HG02610 (cell line): ENCODE measurements around the gene CCDC33.

Experiments
- ATAC-seq: cut with Tn5 transposase; IDR thresholded peaks from one replicate; pipeline ENCODE4 v1.9.1; 2021; ENCODE audit warnings: mild to moderate bottlenecking, moderate library complexity; ENCODE audit not compliant: unreplicated experiment

Gene CCDC33

DNA sequence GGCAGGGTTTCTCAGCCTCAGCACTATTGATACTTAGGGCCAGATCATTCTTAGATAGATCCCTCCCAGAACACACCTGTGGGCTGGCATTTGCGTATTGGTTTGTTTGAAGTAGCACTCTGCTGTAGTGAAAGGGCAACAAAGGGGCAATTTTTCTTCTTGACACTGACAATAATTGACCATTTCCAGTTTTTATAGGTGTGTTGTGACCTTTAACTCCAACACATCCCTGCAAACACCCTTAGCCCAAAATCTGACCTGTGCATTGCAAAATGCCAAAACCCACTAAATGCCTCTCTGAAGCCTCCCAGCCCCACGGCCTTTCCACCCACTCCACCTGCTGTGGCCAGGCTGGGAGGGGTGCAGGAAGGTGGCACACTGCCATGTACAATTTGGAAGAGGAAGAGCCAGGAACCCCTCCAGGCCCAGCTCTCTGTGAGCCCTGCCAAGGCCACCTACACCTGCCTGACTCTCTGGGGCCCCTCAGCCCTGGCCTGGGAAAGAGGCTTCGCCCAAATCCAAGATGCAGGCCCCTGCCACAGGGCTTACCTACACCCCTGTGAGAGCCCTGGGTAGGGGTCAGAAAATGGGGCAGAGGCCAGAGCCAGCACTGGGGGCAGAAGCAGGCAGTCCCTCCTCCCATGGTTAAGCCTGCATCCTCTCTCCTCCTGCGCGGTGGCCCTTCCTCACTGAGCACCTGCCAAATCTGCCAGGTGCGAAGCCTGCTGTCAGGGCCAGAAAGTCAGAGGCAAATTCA, 140.9 kb downstream of the CCDC33 start:
- ATAC-seq, result no peak

DNA sequence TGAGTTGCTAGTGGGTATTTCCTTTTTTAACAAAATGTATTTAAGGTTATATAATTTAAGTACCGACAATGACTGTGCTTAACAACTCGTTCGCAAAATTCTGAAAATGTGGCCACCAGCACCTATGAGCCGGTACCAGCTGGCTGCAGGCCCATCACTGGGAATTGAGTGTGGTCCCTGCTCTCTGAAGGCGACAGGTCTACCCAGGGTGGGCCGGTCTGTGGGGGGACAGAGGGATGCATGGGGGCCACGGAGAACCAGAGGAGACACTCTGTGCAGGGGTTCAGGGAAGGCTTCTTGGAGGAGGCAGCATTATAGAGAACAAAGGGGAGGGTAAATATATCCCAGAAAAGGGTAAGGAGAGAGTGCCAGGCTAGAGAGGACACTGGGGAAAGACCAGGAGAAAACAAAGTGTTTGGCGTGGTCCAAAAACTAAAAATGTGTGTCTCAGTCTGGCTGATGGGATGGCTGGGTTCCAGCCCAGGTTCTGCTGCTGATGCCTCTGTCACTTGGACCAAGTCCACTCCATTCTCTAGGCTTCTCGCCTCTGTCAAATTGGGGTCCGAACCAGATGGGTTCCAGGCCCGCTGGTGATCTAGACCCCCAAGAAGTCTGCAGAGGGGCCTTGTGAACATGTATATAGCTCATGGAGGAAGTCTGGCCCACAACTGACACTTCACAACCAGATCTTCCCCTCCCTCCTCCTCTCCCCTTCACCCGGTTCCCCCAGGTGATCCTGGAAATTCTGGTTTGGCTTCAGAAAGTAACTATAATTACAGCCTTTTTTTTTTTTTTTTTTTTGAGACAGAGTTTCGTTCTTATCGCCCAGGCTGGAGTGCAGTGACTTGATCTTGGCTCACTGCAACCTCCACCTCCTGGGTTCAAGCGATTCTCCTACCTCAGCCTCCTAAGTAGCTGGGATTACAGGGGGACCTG, 142.0 kb downstream of the CCDC33 start:
- ATAC-seq, result no peak

DNA sequence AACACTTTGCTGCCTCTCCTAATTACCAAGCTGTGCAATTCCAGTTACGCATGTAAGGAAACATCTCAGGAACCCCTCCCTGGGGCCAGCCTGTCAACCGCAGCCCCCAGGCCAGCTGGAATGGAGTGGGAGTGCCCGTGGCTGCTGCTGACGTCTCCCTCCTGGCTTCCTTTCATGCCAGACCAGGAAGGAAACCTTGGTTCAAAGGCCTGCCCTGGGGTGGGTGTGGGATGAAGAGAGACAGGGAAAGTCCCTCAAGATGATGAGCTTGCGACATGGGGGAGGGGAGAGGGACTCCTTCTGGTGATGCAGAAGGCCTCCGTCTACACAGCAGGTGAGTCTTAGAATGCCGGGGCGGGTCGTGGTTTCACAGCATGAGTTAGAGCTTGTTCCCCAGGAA, 142.7 kb downstream of the CCDC33 start:
- ATAC-seq, result no peak

DNA sequence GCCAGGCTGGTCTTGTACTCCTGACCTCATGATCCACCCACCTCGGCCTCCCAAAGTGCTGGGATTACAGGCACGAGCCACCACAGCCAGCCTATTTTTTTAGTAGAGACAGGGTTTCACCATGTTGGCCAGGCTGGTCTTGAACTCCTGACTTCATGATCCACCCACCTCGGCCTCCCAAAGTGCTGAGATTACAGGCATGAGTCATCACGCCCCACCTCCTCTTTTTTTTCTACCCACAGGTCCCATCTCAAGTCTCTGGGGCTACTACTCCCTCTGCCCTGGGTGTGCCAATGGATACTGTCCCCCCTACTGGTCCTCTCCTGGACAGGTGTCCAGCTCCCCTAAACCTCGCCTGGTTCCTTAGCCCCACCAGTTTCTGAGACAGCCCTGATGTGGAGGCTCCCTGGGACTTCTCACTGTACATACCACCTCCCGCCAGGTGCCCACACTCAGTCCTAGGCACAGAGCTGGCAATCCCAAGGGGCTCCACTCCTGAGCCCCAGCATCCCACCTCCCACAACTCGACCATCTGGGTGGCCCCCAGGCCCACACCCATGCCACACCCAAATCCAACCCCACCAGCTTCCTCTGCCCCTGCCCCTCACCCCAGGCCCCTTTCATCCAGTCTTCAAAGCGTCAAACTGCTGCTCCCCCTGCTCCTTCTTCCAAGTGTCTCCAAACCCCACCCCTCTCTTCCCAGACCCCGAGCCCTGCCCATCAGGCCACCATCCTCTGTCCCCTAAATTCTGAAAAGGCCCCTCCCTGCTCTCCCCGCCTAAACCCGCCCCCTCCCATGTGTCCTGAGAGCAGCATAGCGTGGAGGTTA, 144.4 kb downstream of the CCDC33 start:
- no peak for ATAC-seq

DNA sequence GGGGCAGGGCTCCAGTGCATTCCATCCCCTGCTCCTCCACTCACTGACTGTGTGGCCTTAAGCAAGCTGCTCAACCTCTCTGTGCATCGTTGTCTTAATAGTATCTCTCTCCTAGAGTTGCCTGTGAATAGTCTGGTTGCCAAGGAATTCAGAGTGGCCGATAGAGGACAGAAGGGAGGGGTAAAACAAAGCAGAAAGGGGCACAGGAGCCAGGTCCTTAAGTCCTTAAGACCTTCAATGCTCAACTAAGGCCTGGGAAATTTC, 145.0 kb downstream of the CCDC33 start:
- ATAC-seq, result no peak

DNA sequence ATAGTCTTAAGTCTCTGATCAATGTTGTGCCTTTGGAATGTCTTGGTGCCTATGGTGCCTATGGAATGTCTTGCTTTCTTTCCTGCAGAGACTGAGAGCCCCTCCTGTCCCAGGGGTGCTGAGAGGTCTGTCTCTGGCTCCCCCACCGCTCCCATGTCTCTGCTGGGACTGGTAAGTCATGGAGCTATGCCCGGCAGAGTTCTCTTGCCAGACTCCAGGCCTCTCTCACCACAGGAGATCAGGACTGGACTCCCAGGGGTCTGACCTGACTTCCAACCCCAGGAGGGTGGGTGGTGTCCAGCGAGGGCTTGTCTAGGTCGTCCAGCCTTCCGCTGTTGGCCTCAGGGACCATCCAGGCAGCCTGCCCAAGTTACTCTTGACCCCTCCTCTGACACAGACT, 145.4 kb downstream of the CCDC33 start:
- ATAC-seq, result no peak

DNA sequence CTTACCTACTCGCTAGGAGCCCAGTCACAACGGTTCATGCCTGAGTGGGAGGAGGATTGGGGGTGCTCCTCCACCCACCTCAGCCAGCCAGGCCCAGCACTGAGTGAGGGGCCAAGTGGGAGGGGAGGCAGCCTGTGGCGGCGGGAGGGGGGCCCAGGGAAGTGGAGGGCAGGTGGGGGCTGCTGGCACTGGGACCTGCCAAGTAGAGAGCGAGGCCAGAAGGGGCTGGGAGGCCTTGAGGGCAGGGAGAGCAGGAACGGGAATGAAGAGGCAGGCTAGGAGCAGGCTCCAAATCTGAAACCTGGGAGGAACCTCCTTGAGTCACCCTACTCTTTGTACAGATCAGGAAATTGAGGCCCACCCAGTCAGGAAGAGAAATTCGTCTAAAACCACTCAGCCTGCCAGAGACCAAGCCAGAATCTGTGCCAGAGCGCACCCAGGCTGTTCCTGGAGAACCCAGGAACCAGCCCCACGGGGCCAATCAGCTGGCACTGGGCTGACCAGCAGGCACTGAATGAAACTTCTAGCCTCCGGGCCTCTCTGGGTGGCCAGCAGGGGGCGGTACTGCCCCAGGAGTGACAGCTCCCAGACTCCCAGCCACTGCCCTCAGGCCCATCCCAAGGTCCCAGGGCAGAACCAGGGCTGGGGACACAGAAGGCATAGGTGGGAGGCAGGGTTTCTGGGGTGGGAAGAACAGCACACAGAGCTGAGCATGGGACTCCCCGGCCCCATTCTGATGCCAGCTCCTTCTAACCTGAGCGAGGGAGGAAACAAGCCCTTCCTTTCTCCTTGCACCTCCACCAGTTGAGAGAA, 146.1 kb downstream of the CCDC33 start:
- no peak for ATAC-seq

DNA sequence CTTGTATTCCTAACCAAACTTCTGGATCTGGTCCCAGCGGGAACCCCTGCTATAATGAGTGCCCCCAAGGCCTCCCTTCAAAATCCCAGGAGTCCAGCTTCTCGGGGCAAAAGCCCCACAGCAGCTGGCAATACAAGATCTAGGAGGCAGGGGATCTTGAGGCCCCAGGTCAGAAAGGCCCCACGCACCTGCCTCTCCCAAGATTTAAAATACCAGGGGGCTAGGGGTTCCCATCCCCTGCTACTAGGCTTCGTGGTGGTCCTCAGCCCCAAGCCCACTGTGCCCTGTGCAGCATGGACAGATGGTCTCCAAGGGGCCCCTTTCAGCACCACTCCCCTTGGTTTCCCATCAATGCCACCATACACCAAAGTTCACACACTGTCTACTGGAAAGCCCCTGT, 147.2 kb downstream of the CCDC33 start:
- ATAC-seq, result no peak

DNA sequence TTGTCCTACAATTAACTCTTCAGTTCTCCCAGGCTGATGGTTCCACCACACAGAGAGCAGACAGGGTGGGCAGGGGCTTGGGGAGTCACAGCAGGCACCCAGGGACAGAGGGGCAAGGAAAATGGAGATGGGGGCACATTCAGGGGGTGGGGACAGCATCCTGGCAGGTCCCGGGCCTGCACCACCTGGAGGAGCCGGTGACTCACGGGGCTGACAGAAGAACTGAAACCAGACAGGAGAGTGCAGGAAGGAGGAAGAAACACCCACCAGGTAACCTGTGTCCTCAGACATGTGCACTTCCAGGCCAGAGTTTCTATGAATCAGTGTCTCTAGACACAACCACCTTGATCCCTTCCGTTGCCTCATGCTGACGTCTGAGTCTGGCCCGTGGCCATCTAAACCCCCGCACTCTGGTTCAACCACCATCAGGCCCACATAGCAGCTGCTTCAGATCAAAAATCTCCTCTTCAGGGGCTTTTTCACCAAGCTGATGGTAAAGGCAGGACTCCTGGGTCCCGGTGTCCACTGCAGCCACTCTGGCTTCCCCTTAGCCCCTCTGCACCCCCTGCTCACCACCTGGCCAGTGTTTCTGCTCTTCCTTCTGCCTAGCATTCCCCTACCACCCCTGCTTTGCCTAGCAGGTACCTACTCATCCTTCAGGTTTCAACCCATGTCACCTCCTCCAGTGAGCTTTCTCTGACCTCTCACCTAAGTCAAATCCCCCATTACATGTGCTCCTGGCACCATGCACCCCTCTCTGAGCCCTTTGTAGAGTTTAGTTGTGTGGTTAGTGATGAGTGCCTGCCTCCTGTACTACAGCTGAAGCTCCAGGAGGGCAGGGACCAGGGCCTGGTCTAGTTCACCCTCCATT, 147.8 kb downstream of the CCDC33 start:
- peak; percentile 58 for ATAC-seq

DNA sequence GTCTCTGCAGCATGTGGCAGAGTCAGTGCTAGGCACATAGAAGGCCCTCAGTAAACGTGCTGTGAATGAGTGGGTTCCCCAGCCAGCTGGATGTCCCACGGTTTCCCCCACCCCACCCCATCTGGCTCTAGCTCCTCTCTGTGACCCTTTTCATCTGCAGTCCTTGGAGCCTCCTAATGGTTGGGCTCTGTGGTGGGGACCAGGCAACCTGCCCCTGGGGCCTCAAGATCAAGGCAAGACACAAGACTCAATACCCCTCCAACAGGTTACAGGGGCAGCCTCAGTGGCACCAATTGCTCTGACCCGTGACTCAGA, 148.4 kb downstream of the CCDC33 start:
- no peak for ATAC-seq

DNA sequence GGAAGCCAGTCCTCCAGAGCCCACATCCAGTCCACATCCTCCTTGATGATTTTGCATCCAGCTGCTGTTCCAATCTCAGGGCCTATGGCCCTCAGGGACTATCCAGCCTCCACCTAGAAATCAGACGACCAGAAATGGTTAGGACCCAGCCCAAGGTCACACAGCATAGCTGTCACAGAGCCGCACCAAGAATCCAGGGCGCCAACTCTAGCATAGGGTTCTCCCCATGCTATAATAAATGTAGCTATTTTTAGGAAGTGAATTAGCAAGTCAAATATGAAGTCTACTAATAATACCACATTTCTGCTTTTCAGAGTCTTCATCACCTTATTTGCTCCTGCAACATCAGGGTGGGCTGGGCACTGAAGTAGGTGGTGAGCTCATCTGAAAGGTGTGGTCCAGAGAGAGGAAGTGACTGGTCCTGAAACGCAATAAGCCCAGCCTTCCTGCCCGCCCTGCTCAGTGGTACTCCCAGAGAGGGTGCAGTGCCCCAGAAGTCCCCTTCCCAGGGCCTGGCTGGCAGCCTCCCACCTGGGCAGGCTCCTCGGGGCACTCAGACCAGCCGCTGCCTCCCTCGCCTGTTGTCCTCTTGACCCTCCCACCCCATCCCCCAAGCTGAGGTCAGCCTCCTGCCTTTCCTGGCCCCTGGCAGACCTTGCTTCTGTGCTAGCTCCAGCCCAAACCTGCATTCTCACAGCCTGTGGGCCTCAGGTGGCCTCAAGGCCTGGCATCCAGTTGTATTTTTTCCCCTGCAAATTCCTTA, 148.9 kb downstream of the CCDC33 start:
- peak; percentile 68 for ATAC-seq

DNA sequence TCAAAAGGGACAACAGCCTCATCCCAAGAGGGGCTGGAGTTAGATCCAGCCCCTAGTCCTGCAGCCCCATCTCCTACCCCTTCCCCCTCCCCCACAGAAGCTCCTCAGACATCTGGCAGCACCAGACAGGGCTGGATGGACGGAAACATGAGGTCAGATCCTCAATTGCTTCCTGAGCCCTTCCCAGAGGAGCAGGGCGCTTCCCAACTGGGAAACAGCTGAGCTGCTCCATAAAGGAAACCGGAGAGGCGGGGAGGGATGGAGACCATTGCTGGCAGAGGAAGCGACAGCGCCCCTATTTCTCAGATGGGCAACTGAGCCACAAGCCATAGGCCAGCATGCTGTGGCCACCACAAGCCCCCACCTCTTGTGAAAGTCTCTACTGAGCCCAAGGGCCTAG, 149.6 kb downstream of the CCDC33 start:
- ATAC-seq, result no peak
